COLO668 (cell line): ENCODE measurements around the gene PBOV1.
"Not testable (repeated sequence)": the region's sequence is repeated elsewhere in the genome, so short reads cannot be mapped to it uniquely, and the experiment has no call there.

Source experiments
- DNase-seq: peaks from one replicate; lab custom pipeline; 2025; ENCODE audit not compliant: unreplicated experiment; lab: John Stamatoyannopoulos, UW

Gene PBOV1

DNA sequence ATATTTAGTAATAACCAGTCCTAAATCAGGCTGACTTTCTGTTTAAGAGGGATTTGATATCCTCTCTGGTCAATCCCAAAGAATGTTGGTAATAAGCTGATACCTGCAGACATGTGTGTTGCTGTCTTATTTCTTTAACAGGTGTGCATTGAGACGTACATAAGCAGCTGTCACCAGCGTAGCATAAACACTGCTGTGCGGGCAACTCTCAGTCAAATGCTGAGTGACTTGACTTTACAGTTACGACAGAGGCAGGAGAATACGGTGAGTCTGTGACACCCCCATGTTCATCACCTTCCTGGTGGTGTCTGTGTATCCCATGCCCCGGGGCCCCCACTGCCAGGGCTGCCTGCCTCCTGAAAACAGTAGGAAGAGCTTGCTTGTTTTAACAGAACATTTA, 20.1 kb upstream of the PBOV1 start:
- DNase-seq, result no peak

DNA sequence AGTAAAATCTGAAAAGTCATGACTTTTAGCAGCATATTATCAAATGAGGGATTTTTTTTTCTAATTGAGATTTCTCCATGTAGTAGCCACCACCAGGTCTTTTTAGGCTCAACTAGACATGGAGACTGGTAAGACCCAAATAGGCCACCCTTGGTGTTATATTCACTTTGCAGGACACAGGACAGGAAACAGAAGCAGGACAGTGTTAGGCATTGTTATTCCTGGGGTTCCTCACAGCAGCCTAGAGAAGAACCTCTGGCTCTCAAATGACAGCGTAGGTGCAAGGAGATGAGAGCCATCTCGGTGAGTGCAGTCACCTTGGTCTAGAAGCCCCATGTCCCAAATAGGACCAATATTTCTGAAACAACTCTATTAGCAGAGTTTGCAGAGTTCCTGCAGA, 19.2 kb upstream of the PBOV1 start:
- DNase-seq, result no peak

DNA sequence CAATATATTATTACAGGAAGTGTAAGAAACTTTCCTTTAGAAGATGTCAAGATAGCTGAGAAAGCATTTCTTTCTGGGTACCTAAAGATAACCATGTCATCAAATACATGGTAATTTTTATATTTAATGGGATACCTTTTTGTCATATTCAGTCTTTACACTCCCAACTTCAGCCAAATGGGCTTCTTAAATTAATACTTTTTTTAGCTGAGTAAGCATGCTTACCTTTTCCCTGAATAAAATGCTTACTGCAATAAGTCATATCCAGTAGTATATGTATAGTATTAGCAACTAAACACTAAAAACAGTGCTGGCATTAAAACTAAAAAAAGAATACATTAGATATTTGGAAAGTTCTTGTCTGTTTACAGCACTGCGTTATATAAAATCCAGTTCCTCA, 17.4 kb upstream of the PBOV1 start:
- DNase-seq, result no peak

- no peak for DNase-seq
Measured at GRCh38 chr6:138235205-138235604, 16.9 kb upstream of the PBOV1 start.

- DNase-seq, result no peak
Measured at GRCh38 chr6:138234363-138234762, 16.1 kb upstream of the PBOV1 start.

DNA sequence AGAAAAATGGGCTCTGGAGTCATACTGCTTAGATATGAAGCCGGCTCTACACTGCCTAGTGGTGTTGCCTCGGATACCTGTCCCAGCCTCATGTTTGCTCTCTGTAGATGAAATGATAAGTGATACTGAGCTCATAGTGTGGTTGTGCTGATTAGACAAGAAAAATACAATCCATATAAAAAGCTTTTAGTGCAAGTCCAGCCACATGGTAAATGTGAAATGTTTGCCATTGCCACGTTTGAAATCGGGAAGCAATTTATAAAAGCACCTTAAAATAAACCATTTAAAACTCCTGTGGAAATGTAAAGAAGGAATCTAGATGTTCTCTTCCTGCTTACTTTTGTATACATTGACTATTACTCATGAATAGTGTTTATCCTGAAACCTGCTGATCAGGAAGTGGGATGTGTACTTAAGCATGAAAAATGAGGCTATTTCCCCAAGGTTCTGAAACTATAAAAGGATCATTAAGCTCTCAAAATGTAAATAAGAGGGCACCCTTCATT, 13.1 kb upstream of the PBOV1 start:
- DNase-seq, result peak; percentile 48

DNA sequence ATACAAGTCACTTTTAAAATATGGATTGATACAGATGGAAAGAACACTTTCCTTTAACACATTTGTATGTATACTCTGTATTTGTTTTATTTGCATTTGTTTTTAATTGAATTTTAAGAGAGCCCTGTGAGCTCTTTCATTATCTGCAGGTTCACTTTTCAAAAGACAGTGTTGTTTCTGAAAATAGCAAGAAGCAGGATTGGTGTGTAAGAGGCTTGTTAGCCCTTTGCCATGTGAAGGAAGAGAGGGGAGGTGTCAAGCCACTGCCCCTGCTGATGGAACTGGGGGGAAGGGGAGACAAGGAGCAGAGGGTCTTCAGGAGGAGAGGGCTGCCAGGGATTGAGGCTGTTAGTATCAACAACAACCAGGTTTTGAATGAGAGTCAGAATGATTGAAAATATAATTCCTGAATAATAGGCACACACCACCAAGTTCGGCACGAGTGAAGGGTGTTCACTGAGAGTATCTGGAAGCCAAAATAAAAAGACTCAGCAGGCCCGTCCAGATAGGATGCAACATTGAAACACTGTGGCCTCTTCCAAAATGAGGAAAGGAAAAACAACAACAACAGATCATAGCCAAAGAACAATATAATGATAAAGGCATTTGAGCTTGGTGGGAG, 12.6 kb upstream of the PBOV1 start:
- DNase-seq, result no peak

GRCh38 chr6:138230221-138230620, 11.9 kb upstream of the PBOV1 start:
- DNase-seq, result no peak

GRCh38 chr6:138229663-138230179, 11.4 kb upstream of the PBOV1 start:
- DNase-seq, result peak; percentile 16

GRCh38 chr6:138229072-138229471, 10.8 kb upstream of the PBOV1 start:
- DNase-seq, result no peak

- DNase-seq, result peak; percentile 78
Measured at GRCh38 chr6:138227316-138227781, 9.1 kb upstream of the PBOV1 start.

DNA sequence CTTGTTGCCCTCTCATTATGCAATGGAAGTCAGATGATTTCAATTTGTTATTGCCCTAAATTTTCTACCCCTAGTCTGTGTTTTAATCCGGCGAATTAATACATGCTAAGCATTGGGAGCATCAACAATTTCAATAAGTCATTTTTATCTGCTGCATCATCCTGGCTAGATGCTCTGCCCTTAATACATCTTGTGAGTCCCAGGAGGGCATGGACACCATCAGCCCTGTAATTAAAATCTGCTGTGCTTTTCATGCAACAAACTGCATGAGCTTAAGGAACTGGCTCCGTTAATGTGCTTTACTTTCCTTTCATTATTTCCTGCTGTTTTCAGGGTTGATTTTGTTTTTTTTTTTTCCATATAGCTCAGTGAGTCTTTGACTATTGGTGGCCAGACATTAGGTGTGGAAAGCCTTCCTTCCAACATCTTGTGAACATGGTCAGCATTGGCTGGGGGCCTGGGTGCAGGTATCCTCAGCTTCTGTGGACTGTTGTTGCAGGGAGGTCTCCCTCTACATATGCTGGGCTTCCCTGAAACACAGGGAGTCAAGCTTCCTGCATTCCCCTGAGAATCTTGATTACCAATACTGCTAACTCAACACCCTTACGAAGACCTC, 8.5 kb upstream of the PBOV1 start:
- DNase-seq, result no peak

DNA sequence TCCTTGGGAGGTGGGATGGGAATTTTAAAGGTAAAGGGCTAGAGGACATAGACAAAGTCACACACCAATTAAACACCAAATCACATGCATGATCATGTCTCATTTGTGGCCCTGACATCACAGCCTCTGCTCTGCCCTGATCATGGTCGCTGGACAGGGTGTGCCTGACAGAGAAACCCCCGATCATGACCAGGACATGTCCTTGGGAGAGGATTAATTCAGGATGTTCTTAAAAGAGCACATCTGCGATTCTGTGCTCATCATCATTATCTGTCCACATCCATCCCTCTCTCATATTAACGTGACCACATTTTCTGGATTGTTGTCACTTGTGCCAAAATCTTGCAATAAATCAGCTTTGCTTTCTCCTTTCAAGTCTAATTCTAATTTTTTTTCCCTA, 7.7 kb upstream of the PBOV1 start:
- DNase-seq, result no peak

DNA sequence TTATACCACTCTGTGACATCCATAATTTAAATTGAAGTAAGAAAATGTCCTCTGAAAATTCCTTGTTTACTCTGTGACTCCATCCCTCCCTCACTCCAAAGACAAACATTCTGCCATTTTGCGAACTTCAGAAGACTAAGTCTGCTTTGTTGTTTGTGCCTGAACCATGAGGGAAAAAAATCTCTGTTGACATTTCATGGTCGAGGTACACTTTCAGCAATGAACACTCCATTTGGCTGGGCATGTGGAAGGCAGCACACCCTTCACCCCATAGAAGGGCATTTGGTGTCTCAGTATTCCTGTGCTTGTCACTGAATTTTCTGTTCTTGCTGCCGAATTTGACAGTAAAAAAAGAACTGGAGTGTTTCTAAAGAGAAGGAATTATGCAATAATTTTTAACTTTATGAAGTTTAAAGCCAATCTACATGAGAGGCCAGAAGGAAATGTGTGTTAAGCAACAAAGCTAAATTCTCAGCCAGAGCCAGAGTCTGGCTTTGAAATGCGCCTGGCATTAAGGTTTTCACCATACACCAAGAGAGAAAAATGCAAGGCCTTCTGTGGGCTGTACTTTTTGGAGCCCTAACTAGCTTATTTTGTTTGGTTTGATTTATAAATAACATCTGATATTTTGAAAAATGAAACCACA, 4.7 kb upstream of the PBOV1 start:
- peak; percentile 10 for DNase-seq

GRCh38 chr6:138219901-138220300, 1.6 kb upstream of the PBOV1 start:
- no peak for DNase-seq

- DNase-seq, result no peak
Measured at GRCh38 chr6:138219398-138219797, 1.1 kb upstream of the PBOV1 start.

DNA sequence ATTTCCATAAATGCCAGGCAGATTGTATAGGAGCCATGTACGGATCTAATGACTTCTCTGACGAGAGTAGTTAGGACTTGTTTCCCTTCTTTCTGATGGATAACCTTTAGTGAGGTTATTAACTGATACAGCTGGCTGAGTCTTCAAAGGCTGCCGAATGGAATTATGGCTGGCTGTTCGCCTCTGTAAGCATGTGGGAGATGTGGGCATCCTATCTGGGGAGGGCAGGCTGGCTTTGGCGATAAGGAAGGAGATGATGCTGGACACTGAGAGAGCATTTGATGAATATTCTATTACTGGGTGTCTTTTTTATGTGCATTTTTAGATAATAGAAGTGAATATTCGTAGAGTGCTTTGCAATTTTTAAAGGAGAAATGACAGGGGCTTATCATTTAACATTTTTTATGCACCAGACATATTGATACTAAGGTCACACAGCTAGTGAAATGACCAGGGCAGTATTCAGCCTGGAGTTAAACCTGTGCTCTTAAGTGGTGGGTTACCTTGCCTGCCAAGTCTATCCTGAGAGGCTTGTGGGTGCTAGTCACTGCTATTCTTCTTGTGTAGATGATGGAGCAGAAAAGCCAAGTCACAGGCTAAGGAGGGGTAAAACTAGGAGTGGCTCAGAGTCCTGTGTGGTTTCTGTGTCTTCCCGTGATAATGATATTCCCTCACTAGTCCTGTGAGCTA, 3.1 kb downstream of the PBOV1 start:
- no peak for DNase-seq

GRCh38 chr6:138212530-138212929, 5.8 kb downstream of the PBOV1 start:
- DNase-seq, result not testable (repeated sequence)

- DNase-seq, result no peak
Measured at GRCh38 chr6:138211601-138212000, 6.7 kb downstream of the PBOV1 start.

GRCh38 chr6:138211048-138211581, 7.2 kb downstream of the PBOV1 start:
- no peak for DNase-seq

GRCh38 chr6:138206862-138207261, 11.4 kb downstream of the PBOV1 start:
- DNase-seq, result no peak
